Astrocyte of the spinal cord (primary cell): Measurements from ENCODE around the gene LFNG.

Source experiments
- DNase-seq: peaks from one replicate; pipeline ENCODE4 v3.0.0; 2011; ENCODE audit warnings: low read depth, low spot score
- H3K4me3 ChIP-seq: 2 replicates; pipeline ENCODE4 v1.5.1; 2011; ENCODE audit warnings: low read depth, mild to moderate bottlenecking, low read length, moderate library complexity
- in situ Hi-C: cut with HindIII; loops from 2 replicates; pipeline ENCODE4 v1.10.0; 2017; ENCODE audit warnings: low sequenced_read_pairs
- TF ChIP-seq, protein P1 (sequence below): IDR thresholded peaks from 2 replicates; pipeline ENCODE4 v1.5.1; 2012; ENCODE audit warnings: low read depth, mild to moderate bottlenecking, low read length, inconsistent platforms

LFNG gene

DNA sequence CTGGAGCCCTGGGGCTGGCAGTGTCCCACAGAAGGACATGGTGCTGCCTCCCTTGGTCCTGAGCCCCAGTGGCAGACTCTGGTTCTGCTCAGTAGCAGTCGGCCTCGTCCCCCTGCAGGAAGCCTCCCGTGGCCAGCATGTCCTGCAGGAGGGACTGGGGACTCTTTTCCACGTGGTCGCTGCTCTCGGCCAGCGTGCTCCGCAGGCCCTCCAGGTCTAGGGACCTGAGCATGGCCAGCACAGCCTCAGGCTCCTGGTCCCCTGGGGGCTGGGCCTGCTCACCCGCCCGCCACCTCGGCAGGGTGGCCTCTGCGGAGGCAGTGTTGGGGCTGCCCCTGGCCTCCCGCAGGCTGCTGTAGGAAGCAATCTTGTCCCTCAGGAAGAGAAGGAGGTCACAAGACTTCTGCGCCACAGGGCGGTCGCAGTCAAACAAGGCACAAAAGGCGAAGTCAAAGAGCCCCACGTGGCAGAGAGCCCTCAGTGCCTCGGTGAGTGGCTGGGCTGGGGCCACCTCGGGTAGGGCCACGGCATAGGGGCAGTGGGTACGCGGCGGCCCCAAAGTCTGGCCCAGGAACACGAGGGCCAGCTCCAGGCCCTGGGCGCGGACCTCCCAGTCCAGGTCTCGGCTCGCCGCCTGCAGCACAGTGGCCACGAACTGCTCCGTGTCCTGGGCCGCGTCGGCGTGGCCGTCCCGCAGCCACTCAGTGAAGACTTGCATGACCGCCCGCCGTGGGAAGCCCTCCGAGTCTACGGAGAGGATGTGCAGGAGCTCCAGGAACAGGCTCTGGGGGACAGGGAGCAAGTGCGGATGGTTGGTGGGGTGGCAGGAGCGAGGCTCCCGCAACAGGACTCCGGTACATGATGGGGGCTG is 18.6 kb downstream of the LFNG start:
- no peak overlapping the region for H3K4me3 ChIP-seq
- TF ChIP-seq, protein P1, sequence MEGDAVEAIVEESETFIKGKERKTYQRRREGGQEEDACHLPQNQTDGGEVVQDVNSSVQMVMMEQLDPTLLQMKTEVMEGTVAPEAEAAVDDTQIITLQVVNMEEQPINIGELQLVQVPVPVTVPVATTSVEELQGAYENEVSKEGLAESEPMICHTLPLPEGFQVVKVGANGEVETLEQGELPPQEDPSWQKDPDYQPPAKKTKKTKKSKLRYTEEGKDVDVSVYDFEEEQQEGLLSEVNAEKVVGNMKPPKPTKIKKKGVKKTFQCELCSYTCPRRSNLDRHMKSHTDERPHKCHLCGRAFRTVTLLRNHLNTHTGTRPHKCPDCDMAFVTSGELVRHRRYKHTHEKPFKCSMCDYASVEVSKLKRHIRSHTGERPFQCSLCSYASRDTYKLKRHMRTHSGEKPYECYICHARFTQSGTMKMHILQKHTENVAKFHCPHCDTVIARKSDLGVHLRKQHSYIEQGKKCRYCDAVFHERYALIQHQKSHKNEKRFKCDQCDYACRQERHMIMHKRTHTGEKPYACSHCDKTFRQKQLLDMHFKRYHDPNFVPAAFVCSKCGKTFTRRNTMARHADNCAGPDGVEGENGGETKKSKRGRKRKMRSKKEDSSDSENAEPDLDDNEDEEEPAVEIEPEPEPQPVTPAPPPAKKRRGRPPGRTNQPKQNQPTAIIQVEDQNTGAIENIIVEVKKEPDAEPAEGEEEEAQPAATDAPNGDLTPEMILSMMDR: no peak
- DNase-seq: no peak
- in situ Hi-C loops: no loop called here

DNA sequence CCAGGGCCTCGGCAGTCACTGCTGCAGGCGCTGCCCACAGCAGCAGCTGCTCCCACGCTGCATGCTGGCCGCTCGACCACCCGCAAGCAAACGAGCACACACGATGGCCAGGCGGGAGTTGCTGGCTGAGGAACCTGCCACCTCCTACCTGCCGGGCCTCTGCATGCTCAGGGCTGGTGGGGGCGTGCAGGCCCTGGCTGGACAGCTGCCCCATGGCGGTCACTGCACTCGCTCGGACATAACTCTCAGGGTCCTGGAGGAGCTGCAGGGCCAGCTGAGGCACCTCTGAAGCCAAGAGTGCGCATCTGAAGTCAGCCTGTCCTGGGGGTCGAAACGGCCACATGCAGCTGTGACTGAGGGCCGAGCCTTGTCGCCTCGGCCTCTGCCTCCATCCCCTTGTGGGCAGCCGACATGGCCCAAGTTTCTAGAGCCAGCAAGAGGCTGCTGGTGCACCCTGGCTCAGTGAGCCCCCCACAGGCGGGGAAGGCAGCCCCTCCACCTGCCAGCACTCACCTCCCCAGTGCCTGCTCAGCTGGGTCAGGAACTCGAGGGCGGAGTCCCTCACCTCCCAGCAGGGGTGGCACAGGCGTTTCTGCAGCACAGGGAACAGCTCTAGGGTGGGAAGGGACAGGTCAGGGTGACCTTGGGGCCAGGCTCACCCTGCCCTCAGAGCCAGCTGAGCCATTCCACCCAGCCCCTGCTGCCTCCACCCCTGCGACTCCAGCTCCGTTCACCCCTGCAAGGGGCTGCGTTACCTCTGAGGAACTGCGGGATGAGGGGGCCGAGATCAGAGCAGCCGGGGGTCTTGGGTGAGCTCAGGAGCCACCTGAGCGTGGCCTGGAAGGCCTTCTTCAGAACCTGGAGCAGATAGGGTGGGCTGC is 19.7 kb downstream of the LFNG start:
- DNase-seq: no peak
- H3K4me3 ChIP-seq: no peak overlapping the region
- in situ Hi-C loops: no loop called here
- TF ChIP-seq, protein P1: no peak

DNA sequence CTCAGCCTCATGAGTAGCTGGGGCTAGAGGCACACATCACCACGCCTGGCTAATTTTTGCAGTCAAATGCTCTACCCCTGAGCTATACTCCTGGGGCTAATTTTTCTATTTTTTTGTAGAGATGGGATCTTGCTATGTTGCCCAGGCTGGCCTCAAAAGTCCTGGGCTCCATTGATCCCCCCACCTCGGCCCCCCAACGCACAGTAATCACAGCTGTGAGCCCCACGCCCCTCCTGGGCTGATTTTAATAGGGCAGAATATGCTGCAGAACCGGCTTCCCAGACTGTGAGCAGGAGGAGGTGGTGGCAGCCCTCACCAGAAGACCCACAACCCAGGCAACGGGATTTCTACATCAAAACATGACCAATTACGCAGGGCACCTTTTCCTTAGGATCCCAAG is 20.6 kb downstream of the LFNG start:
- TF ChIP-seq, protein P1: no peak
- no peak overlapping the region for H3K4me3 ChIP-seq
- in situ Hi-C loops: no loop called here
- DNase-seq: no peak

DNA sequence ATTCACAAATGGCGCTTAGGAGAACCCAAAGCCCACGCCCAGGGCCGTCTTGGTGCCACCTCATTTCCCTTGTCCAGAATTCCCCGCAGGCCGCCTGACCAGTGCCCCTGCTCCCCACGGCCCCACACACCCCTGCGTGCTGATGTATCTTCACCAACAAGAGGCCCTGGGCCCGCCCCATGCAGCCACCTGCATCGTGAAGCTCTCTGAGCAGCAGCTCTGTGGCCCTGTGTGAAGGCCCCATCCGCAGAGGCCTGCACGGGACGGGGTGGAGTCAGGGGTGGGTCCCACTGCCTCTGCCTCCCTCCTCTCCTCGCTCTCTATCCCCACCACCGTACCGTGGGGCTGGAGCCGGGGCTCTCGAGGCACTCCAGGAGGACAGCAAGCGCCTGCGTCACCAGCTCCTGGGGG is 21.1 kb downstream of the LFNG start:
- TF ChIP-seq, protein P1: no peak
- no peak overlapping the region for H3K4me3 ChIP-seq
- in situ Hi-C loops: no loop called here
- no peak for DNase-seq

DNA sequence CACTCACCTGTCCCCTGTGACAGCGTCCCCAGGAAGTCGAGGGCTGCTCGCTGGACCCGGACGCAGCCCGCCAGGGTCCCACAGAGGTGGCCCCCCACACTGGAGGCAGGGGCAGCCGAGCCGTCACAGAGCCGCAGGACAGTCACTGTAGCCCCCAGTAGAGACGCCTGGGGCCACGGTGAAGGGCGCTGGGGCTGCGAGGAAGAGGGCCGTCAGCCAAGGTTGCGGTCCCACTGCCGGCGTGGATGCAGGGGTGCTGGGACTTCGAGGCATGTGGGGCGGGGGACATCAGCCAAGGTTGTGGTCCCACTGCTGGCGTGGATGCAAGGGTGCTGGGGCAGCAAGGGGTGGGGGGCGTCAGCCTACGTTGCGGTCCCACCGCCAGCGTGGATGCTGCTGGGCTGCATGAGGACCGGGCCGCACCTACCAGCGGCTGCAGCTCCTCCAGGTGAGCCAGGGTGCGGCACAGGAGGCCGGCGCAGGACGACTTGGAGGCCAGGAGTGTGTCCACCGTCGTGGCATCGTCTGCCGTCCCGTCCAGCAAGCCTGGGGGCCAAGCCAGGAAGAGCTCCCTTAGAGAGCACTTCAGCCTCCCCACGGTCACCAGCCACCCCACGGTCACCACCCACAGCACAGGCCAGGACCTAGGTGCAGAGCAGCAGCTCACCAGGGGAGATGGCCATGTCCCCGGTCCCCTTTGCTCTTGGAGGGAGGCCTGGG is 21.9 kb downstream of the LFNG start:
- DNase-seq: no peak
- in situ Hi-C loops: no loop called here
- TF ChIP-seq, protein P1: no peak
- H3K4me3 ChIP-seq: no peak overlapping the region
